ENCODE data around the gene ABHD10.
A peak's percentile ranks its signal among the peaks of the same experiment; 100 is the strongest.

ABHD10 gene

DNA sequence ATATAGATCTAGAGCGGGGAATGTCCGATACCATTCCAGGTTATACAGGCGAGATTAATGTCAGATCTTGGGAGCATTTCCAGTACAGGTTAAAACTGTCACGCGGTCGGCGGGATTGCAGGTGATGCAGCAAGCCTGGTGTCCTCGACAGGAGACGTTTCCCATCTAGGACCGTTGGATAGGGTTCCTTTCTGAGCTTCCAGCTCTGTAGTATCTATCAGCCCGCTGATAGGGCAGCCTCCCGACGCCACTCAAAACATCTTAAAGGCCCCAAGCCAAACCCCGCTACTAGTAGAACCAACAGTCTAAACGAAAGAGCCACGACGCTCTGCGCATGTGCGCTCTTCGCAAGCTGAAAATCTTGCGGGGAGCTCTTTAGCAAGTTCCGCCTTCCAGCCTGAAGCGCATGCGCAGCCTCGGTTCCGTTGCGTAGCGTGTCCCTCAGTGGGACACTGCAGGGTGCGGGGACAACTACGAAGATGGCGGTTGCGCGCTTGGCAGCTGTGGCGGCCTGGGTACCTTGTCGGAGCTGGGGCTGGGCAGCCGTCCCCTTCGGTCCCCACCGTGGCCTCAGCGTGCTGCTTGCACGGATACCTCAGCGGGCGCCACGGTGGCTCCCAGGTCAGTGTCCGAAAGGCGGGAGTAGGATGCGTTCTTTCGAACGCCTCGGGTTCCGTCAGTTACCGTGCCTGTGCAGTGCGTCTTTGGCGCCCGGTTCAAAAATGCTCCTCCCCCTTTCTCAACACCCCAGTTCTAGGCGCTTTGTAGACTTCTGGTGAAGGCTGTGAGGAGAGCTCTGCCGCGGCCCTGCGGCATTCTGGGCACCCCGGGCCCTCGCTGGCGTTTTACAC lies at the start of gene ABHD10:
TSS of gene ABHD10 (plus strand) at position 444 of the 851 bp plus-strand sequence. CDS start at position 480, 36 bp downstream.
- FAIRE-seq: peak; percentile 96

DNA sequence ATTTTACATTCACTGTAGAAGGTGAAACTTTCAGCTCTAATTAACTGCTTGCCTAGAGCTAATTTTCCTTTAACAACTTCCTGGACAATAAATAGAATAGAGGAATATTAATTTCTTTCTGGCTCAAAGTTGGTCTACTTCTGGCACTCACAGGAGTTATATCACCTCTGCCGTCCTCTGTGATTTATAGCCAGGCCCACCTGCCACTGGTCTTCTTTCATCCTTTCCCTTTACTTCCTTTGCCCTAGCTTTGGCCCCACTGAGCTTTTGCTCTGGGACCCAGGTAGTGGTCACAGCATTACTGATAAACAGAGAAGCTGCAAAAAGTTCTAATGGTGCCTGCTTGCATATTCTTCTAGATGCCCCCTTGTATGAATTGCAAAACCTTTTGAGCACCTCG lies 49.3 kb upstream of the ABHD10 start:
- FAIRE-seq (no peak), DNase-seq (ENCODE audit: insufficient read length, low spot score) (no peak)

More for the DNA sequence above, at the start of gene ABHD10:
- DNase-seq (ENCODE audit: insufficient read length, low spot score): peak; percentile 91

DNA sequence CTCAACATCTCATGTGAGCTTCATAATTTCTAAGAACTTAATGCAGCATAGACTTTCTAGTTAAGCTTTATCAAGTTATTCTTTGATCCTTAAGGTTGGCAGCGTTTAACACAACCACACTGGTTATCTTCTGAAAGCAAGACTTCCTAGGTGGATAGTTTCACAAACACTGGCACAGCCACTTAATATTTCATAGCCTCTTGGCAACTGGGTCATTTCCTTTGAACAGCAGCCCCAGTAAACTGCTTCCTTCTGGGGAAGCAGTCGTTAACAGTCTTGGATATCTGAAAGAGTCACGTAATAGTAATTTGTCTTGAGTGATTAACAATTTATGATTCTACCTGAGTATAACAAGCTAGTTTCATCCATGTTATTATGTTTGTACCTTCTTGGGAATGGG lies 45.9 kb upstream of the ABHD10 start:
- FAIRE-seq (no peak), DNase-seq (ENCODE audit: insufficient read length, low spot score) (no peak)

DNA sequence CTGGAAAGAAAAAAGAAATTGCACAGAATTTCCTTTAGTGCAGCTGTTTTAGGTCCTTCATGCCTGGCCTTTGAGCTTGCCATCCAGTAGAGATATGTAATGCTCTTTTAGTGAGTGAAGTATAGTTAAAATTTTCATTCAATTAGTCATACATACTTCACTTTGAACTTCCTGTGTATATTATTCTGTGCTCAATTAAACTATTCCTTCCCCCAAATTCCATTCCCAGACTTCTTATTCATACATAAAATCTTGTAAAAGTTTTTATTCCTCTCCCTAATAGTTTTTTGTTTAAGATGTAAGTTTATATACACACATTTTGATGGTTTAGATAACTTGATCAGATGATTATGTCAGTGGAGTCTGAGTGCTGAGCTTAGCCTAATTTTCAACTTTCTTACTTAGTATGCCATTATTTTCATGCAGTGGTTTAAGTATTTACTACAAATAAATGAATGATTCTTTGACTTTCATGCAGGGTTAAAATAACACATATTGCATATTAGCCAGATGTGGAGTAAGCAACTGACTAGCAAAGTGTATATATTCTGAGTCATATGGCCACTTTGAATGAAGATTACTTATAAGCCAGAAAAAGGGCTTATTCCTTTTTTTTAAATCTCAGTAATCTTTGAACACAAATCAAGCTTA lies 42.5 kb upstream of the ABHD10 start:
- peak; percentile 76 for DNase-seq (ENCODE audit: insufficient read length, low spot score)
- FAIRE-seq: no peak

DNA sequence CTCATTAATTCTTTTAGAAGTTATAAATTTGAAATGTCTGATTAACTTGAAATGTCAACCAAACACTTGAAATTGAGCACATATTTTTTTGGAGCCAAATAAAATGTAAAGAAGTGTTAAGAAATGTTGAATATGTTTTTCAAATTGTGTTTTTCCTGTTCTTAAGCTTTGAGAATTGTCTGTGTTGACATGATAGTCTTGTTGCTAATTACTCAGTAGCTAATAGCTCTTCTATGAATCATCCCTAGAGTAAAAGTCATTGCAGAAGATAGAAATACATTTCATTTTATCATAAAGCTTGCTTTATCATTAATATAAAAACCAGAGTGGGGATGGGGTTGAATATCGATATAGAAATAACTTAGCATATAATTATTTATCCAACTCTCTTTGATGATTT lies 41.9 kb upstream of the ABHD10 start:
- no peak for FAIRE-seq
- DNase-seq (ENCODE audit: insufficient read length, low spot score): no peak

DNA sequence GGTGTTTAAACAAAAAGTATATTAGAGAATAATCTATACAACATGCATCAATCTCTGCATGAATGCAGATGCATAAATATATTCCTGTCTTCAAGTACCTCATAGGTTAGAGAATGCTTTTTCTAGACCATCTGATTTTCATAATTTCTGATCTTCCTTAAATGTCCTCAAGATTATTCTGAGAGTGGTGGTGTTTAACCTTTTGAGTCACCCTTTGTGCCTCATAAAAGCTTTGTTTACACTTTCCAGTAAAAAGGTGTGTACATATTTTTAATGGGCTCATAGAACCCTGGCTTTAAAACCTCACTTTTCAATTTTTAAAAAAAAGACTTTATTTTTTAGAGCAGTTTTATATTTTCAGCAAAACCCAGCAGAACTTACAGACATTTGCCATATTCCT lies 41.0 kb upstream of the ABHD10 start:
- DNase-seq (ENCODE audit: insufficient read length, low spot score): no peak
- no peak for FAIRE-seq

DNA sequence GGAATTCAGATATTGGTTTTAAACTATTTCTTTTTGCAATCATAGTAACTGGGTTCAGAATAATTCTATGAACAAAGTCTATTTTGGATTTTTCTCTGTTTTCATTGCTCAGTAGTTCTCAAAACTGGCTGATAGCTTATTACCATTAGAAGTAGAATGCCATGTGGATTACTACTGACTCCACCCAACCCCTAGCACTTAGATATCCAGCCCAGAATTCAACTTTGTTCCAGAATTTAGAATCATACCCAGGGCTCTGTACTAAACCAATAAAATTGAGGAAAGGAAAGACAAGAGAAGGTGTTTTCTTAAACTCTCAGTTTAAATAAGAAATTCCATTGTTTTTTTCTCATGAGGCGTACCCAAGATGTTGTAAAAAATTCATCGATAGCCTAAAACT lies 39.0 kb upstream of the ABHD10 start:
- FAIRE-seq: no peak

DNA sequence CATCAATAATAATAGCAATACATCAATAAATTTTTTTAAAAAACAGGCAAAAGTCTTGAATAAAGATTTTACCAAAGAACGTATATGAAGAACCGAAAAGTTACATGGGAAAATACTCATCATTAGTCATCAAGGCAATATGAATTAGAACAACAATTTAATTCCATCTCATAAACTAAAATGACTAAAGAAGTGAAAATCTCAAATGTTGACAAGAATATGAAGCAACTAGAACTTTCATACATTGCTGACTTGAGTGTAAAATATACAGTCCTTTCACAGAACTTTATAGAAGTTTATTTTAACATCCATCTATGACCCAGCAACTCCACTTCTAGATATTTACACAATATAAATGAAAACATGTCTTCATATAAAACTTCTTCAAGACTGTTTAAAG lies 35.3 kb upstream of the ABHD10 start:
- no peak for DNase-seq (ENCODE audit: insufficient read length, low spot score)

More for the DNA sequence above, 39.0 kb upstream of the ABHD10 start:
- no peak for DNase-seq (ENCODE audit: insufficient read length, low spot score)

DNA sequence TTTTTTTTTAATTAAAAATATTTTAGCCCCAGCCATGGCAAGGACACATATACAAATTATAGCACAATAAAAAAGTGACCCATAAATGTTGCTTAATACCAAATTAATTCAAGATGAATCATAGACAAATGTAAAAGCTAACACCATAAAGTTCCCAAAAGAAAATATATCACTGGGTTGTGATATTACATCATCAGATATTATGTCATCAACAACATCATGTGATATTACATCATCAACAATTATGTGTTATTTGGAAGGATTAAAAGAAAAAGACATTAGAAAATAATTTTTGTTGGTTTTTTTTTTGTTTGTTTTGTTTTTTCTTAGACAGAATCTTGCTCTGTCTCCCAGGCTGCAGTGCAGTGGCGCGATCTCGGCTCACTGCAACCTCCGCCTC lies 34.5 kb upstream of the ABHD10 start:
- DNase-seq (ENCODE audit: insufficient read length, low spot score) (no peak), FAIRE-seq (no peak)

More for the DNA sequence above, 35.3 kb upstream of the ABHD10 start:
- FAIRE-seq: no peak

DNA sequence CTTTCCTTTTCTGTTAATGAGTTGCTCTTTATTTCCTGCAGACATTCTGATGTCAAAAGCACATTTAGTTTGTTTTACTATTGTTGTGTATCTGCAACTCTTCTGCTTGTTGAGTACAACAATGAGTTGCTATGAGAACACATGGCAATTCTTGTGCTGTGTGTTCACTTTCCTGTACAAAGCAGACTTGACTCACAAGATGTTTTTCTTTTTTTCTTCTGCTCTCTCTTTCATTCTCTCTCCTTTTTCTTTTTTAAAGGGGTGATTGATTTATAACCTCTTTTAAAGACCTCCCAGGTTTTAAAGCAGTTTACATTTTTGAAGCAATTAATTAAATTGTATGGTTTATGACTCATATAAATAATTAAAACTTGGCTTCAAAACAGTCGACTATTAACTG lies 31.6 kb upstream of the ABHD10 start:
- FAIRE-seq (no peak), DNase-seq (ENCODE audit: insufficient read length, low spot score) (no peak)

DNA sequence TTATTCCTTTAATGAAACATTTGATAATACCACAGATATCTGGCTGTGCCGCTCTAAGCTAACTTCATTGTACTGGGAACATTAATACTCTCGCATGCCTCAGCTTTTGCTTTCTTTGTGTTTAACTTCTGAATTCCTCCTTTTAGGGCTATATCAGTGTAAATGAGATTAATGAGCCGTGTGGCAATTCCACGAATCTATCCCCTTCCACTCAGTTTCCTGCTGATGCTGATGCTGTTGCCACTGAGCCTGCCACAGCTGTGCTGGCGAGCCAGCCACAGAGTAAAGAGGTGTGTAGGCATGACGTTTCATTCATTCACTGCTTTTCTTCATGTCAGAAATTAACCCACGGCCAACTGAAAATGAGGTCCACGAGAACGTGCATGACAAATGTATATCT lies 30.0 kb upstream of the ABHD10 start:
- FAIRE-seq (no peak), DNase-seq (ENCODE audit: insufficient read length, low spot score) (no peak)

DNA sequence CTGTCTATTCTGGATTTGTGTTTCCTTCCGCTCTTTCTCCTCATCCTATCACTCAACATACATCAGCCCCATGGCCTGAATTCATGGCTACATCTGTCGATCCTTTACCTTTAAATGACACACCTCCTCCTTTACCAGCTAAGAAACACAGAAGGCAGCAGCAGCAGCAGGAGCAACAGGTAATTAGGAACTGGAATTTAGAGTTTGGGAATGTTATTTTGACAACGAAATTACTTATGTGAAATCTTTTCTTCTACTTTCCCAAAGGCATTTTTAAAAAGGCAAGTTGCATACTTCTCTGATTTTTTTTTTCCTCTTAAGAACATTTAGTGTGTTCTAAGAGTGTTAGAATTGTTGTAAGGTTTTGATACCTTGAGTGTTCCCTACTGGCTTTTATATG lies 29.1 kb upstream of the ABHD10 start:
- no peak for DNase-seq (ENCODE audit: insufficient read length, low spot score)
- no peak for FAIRE-seq

DNA sequence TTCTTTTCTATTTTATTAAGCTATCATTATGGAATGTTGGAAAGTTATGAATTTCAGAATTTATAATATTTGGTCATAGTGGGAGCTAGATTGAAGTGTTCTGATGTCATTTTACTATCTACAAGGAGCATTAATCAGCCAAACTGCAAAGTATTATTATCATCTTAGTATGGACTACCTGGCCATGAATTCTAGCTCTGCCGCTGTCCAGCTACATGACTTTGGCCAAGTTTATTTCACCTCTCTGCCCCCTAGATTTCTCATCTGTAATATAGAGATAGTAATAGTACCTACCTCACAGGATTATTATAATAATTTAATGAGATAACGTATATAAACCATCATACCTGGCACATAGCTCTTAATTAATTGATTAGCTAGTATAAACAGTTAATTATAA lies 27.8 kb upstream of the ABHD10 start:
- no peak for FAIRE-seq

DNA sequence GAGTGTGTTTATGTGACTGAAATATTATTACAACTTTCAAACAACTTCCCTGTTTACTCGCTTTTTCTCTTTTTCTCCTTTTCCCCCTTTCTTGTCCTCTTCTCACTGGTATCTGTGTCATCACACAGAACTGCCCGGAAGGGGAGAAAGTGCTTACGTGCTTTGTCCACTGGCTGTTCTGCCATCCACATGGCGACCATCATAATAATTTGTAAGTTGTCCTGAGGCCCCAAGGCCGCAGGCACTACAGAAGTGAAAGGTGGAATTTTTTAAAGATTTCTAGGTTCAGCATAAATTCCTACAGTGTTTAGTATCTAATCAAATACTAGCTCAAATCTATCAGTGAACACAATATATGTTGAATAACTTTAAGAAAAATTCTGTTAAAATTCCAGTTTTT lies 26.7 kb upstream of the ABHD10 start:
- no peak for FAIRE-seq
- no peak for DNase-seq (ENCODE audit: insufficient read length, low spot score)

More for the DNA sequence above, 27.8 kb upstream of the ABHD10 start:
- DNase-seq (ENCODE audit: insufficient read length, low spot score): no peak

DNA sequence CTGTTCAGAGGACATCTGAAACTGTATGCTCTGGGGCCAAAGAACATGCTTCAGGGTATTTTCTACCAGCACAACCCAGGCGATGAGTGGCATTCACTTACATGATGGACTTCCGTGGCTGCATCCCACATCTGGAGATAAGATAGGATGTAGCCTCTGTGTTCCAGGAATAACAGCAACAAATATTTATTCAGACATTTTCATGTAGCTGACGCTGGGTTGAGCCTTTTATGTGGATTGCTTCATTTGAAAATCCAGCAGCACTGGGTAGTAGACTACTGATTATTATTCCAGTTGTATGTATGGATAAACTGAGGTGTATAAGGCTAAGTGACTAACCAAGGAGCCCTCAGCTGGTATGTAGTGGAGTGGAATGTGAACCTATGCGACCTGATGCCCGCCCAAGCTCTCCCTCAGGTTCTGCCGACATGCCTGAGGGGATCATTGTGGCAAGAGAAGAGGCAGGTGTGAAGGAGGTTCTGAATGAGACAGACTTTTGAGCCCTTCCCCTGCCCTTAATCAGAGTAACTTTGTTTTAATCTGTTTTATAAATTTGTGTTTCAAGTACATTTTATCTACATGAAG lies 25.9 kb upstream of the ABHD10 start:
- FAIRE-seq (no peak), DNase-seq (ENCODE audit: insufficient read length, low spot score) (no peak)

DNA sequence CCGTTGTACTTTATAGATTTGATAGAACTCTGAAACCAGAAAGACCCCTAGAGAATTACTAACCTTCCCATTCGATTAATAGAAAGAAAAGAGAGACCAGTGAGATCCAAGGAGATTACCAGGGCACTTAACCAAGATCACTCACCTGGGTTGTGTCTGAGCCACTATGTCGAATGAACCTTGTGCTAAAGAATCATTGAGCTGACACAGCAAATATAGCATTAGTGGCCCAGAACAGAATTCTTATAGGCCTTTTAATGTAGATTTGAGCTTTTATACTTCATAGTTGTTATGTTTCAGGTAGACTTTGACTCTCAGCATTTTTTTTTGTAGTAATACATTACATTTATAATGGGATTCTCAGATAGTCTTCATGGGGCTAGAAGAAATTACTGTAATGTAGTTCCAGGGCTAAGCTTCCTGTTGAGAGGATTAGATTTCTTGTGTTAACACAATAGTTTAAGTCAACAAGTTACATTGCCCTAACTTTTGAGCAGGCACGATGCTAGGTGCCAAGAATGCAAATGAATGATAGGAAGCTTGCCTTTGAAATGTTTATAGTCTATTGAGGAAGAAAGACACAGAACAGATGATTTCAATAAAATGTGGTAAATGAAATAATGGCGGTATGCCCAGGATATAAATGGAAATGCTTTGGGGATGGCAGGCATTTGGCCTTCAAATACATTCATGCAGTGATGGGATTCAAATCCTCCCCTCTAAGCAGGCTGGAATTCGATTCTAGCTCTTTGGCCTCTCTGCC lies 24.4 kb upstream of the ABHD10 start:
- DNase-seq (ENCODE audit: insufficient read length, low spot score): no peak
- no peak for FAIRE-seq

DNA sequence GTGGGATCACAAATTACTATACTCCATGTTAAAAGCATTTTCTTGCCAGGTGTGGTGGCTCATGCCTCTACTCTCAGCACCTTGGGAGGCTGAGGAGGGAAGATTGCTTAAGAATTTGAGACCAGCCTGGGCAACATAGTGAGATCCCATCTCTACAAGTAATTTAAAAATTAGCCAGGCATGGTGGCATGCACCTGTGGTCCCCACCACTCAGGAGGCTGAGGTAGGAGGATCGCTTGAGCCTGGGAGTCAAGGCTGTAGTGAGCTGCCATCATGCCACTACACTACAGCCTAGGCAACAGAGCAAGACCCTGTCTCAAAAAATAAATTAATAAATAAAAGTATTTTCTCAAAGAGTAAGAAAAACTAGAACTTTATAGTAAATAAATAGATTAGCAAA lies 22.9 kb upstream of the ABHD10 start:
- FAIRE-seq (no peak), DNase-seq (ENCODE audit: insufficient read length, low spot score) (no peak)

DNA sequence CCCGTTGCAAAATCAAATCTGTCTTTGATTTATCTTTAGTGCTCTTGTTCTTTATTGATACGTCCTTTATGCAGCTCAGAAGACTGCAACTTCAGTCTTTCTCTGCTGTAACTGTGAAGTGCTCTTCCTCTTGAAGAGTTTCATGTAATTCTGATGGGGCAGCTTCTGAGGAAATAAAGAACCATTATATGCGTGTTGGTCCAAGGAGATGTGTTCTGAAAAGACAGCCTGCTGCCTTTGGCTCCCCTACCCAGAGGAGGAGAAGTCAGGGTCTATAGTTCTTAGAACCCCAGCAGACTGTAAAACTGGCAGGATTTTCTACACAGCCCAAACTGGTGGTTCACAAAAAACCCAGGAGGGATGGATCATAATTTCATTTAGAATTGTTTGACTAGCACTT lies 22.4 kb upstream of the ABHD10 start:
- DNase-seq (ENCODE audit: insufficient read length, low spot score): no peak
- FAIRE-seq: no peak

DNA sequence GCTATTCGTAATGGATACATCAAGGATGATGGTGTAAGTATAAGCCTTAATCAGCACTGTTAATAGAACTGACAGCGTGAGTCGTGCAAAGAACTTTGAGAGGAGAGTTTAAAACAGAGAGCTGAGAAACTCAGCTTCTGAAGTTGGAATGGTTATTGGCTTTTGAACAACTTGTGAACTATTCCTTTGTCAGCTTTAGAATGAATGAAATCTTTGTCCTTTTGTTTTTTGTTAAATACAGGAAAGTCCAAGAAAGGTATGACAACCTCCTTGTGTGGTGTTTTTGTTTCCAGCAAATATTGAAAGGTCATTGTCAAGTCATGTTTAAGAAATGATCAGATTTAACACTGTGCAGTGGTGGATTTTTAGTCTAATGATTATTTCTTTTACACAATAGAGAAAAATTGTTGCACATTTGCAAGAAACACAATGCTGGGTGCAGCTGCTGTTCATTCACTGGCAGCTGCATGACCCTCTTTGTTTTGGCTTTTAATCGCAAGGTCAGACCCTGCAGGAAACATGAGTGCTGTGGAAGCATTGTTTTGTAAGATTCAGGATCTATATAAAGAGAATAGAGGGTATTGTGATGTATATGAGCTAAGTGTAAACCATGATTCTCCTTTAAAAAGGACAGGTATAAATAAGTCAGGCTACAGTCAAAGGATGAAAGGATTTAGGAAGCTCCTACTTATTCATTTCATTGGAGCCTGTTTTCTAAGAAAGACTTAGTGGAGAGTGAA lies 21.7 kb upstream of the ABHD10 start:
- no peak for FAIRE-seq
- DNase-seq (ENCODE audit: insufficient read length, low spot score): no peak

DNA sequence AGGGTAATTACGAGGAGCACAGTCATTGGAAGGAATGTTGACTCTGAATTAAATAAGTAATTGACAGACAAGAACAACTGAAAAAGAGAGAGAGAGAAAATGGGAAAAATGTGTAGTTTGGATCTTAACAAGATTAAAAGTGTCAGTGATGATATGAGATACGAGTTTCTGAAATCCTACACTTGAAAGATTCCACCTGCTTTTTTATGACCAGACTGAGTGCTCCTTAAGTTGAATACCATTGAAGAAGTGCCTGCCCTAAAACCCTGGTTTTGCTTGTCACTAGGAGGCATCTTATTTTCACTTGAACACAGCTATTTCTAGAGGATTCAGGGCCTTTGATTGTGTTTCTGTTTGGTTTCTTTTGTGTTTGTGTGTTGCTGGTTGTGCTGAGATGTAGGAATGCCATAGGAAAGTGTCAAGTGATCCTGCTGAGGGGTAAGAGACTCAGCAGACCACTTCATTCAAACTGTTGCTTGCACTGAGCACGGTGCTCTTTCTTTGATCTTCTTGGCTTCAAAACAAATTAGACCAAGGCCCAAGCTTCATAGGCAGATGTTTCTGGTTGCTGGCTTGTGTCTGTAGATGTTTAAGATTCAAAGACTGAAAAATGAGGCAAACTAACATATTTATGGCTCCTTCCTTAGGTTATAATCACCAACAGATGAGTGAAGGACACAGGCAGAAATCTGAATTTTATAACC lies 17.2 kb upstream of the ABHD10 start:
- FAIRE-seq: no peak
- DNase-seq (ENCODE audit: insufficient read length, low spot score): no peak
